ENCODE data around the gene DLGAP1.

DNA sequence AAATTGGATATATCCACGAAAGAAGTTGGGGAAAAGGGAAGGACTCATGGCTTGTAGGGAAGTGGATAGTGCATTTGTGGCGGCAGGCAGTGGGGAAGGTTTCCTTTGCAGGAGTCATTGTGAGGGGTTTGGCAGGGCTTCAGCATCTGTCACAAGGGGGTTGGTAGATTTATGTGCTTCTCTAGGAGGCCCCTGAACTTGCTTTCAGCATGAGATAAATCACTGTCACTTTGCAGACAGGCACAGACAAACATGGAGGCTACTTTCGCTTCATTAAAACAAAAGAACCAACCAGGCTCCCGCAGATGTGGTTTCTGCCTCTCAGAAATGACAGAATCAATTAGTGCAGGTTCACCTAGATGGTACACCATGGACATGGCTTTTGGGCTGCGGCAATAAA lies 664.4 kb downstream of the DLGAP1 start:
- TF ChIP-seq, protein P1, sequence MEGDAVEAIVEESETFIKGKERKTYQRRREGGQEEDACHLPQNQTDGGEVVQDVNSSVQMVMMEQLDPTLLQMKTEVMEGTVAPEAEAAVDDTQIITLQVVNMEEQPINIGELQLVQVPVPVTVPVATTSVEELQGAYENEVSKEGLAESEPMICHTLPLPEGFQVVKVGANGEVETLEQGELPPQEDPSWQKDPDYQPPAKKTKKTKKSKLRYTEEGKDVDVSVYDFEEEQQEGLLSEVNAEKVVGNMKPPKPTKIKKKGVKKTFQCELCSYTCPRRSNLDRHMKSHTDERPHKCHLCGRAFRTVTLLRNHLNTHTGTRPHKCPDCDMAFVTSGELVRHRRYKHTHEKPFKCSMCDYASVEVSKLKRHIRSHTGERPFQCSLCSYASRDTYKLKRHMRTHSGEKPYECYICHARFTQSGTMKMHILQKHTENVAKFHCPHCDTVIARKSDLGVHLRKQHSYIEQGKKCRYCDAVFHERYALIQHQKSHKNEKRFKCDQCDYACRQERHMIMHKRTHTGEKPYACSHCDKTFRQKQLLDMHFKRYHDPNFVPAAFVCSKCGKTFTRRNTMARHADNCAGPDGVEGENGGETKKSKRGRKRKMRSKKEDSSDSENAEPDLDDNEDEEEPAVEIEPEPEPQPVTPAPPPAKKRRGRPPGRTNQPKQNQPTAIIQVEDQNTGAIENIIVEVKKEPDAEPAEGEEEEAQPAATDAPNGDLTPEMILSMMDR (conservative IDR thresholded peaks at IDR 0.05 in 1 of 2, IDR thresholded peaks at IDR 0.05 in 1 of 2; ENCODE audit: extremely low read depth in 1 of 2, insufficient read depth in 1 of 2, low read depth in 1 of 2, low read length in 2 of 2), result no peak
- TF ChIP-seq EZH2 (IDR thresholded peaks at IDR 0.05; ENCODE audit: borderline replicate concordance, low read length), result no peak
